T-cell (primary cell): ENCODE results near the gene METTL3. TPM values are rescaled to one million over a fixed set of nuclear protein-coding genes. Genes with fewer than 3 reads are reported as not detected.

Experiments
- ATAC-seq, 4 experiments: fragments of 200-7000 bp in 3 of 4; fragments of 150-1000 bp in 1 of 4; cut with Tn5 transposase; replicated peaks in 1 of 4; 1 replicate in 3 of 4; 2 replicates in 1 of 4; pipeline ENCODE4 v1.10.0; 2021; ENCODE audit warnings: moderate library complexity in 3 of 4, mild to moderate bottlenecking in 2 of 4, moderate number of reproducible peaks in 1 of 4
- CTCF ChIA-PET, 2 donors: fragments of 300-600 bp; sonication (Branson Sonifier 250); formaldehyde crosslinking; loops; one replicate each; lab custom pipeline; 2022; ENCODE audit warnings: antibody characterized with exemption in 2 of 2; lab: Charles Lee
- POLR2A ChIA-PET, 2 donors: fragments of 300-600 bp; sonication (Branson Sonifier 250); formaldehyde crosslinking; loops; one replicate each; lab custom pipeline; 2022; ENCODE audit warnings: antibody characterized with exemption in 2 of 2; lab: Charles Lee
- DNase-seq, 35 experiments: peaks; one replicate each; pipeline versions ENCODE4 v3.0.0 to v3.0.0-alpha.2; 2013 to 2023
- H3K27ac ChIP-seq: one replicate; pipeline ENCODE4 v1.5.1; 2013; ENCODE audit warnings: low read length
- H3K27me3 ChIP-seq, 2 experiments: replicated peaks in 1 of 2; 1 replicate in 1 of 2; 2 replicates in 1 of 2; pipeline versions ENCODE4 v1.6.1 to v1.7.0; 2013; ENCODE audit warnings: low read length in 1 of 2, mixed read lengths in 1 of 2; ENCODE audit not compliant: control insufficient read depth in 2 of 2, insufficient read depth in 2 of 2; ENCODE audit errors: extremely low read depth in 1 of 2
- H3K36me3 ChIP-seq, 2 donors: 1 replicate in 1 of 2; 2 replicates in 1 of 2; pipeline versions ENCODE4 v1.6.1 to v1.7.0; 2013; ENCODE audit warnings: low read length in 1 of 2; ENCODE audit not compliant: control insufficient read depth in 2 of 2, insufficient read depth in 1 of 2; ENCODE audit errors: extremely low read depth in 1 of 2
- H3K4me1 ChIP-seq, 2 experiments: 1 replicate in 1 of 2; 2 replicates in 1 of 2; pipeline versions ENCODE4 v1.6.1 to v1.7.0; 2013; ENCODE audit warnings: low read length in 2 of 2, mixed read lengths in 1 of 2; ENCODE audit not compliant: insufficient read depth in 2 of 2, control insufficient read depth in 1 of 2; ENCODE audit errors: extremely low read depth in 1 of 2
- H3K4me3 ChIP-seq, 2 donors: 1 replicate in 1 of 2; 2 replicates in 1 of 2; pipeline versions ENCODE4 v1.5.1 to v1.7.0; 2013; ENCODE audit warnings: mild to moderate bottlenecking in 2 of 2, low read length in 1 of 2, moderate library complexity in 1 of 2; ENCODE audit not compliant: control insufficient read depth in 1 of 2; ENCODE audit errors: extremely low read depth in 1 of 2
- H3K9me3 ChIP-seq: 2 replicates; pipeline ENCODE4 v1.7.0; 2013
- H3K27ac Mint-ChIP-seq, 2 donors: one replicate each; pipeline ENCODE4 v1.8.0; 2020 to 2021; ENCODE audit warnings: mild to moderate bottlenecking in 2 of 2, mixed read lengths in 2 of 2
- H3K27me3 Mint-ChIP-seq, 2 donors: one replicate each; pipeline ENCODE4 v1.8.0; 2021 to 2022; ENCODE audit warnings: mixed read lengths in 2 of 2
- H3K36me3 Mint-ChIP-seq: one replicate; pipeline ENCODE4 v1.8.0; 2021; ENCODE audit warnings: mixed read lengths
- H3K4me1 Mint-ChIP-seq, 3 donors: one replicate each; pipeline ENCODE4 v1.8.0; 2020 to 2022; ENCODE audit warnings: mixed read lengths in 3 of 3, mild to moderate bottlenecking in 1 of 3
- H3K4me3 Mint-ChIP-seq, 3 donors: one replicate each; pipeline ENCODE4 v1.8.0; 2020 to 2022; ENCODE audit warnings: mild to moderate bottlenecking in 3 of 3, mixed read lengths in 3 of 3, moderate library complexity in 3 of 3
- H3K9me3 Mint-ChIP-seq, 3 donors: one replicate each; pipeline ENCODE4 v1.8.0; 2020 to 2022; ENCODE audit warnings: mixed read lengths in 3 of 3
- WGBS: methylation state at CpG from one replicate; pipeline ENCODE4 v1.1.5; 2013; ENCODE audit warnings: missing lambda C conversion rate; ENCODE audit not compliant: insufficient coverage; 5-methylcytosine and 5-hydroxymethylcytosine counted together
- total RNA-seq, 35 experiments: library from RNA in 6 of 35; stranded (reverse) in 6 of 35; fragments of 120-200 nt in 1 of 35; gene quantifications; one replicate each; pipeline versions ENCODE4 v1.2.1 to v1.2.4 and lab custom pipeline; 2013 to 2026

METTL3 gene
- total RNA-seq, 5 donors from 2014 or later (not counting 1 experiment from before 2014, with no cell fraction given) = 48.0 to 94.6 (median 91.6) TPM

DNA sequence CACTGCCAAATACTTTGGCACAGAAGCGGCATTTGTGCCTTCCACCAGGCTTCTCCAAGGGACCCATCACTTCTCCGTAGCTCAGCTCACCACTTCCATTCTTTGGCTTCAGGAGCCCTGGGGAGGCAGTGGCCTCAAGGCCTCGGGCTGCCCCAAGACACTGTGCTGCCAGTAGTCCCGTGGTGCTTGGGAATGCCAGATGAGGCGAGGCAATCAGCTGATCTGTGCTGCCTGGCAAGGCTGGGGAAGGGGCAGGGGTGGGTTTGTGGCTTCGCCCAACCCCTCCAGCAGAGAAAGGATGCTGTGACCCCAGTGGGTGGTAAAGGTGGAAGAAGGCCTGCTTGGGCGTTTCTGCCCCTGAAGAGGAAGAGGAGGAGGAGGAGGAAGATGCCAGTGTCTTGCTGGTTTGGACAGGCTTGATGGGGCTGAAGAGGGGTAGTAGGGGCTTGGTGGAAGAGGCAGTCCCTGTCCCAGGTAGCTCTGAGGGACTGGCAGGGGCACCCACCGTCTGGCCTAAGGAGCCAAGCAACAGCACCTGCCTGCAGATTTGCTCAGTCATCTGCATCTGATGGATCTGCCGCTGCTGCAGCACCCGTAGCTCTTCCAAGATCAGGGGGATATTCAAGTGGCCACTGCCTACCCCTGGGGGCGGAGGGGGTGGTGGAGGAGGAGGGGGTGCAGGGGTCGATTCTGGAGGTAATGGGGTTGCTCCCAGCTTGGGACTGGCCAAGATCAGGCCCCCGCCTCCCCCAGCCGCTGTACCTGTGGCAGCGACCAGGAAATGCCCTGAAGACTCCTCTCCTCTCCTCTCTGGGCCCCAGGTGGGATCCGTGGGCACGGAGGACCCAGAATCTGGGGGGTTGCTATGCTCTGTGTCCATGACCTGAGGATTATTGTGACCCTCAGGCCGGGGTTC is 13.7 kb upstream of the METTL3 start:
- H3K4me1 ChIP-seq = peaks cover 9 to 15% of the 10 kb centered on the region in 2 experiments
- H3K27me3 ChIP-seq = no peaks in the 10 kb centered on the region
- peaks cover 0 to 3% of the 10 kb centered on the region in 2 donors for H3K36me3 ChIP-seq
- H3K27me3 Mint-ChIP-seq = no peaks in the 10 kb centered on the region
- no peaks in the 10 kb centered on the region for H3K9me3 Mint-ChIP-seq
- peak overlapping the region; percentile 9 to 66 for H3K27ac Mint-ChIP-seq
- DNase-seq (no peak), ATAC-seq (no peak)
- H3K9me3 ChIP-seq = no peaks in the 10 kb centered on the region
- H3K4me3 Mint-ChIP-seq = peak overlapping the region; percentile 72 to 85 (median 81)
- ChIA-PET POLR2A (no interaction called here), CTCF (interaction anchor here (0.6 to 3.2 kb wide), 5 partner anchors 19 to 1069 kb away, joined by 3 to 21 read pairs (median 3); no protein-coding TSS in a partner anchor)
- no peak overlapping the region for H3K27ac ChIP-seq
- peaks cover 17 to 21% (median 18%) of the 10 kb centered on the region in 3 donors for H3K4me1 Mint-ChIP-seq
- H3K36me3 Mint-ChIP-seq = no peaks in the 10 kb centered on the region
- WGBS = 90% methylated on average over 11 of the region's 18 CpGs
- H3K4me3 ChIP-seq = no peak overlapping the region

GRCh38 chr14:21523203-21523602 is 12.1 kb upstream of the METTL3 start:
- no peaks in the 10 kb centered on the region for H3K9me3 Mint-ChIP-seq
- H3K27me3 Mint-ChIP-seq = no peaks in the 10 kb centered on the region
- peaks cover 17 to 21% (median 18%) of the 10 kb centered on the region in 3 donors for H3K4me1 Mint-ChIP-seq
- H3K27ac Mint-ChIP-seq = no peak overlapping the region
- Histone ChIP-seq H3K9me3 (no peaks in the 10 kb centered on the region), H3K4me1 (peaks cover 9 to 15% of the 10 kb centered on the region in 2 experiments), H3K4me3 (no peak overlapping the region), H3K27me3 (no peaks in the 10 kb centered on the region), H3K36me3 (peaks cover 0 to 3% of the 10 kb centered on the region in 2 donors), H3K27ac (no peak overlapping the region)
- ChIA-PET CTCF (interaction anchor here in 1 of 2 donors (0.8 kb wide), 1 partner anchor 313 kb away, joined by 3 read pairs; no protein-coding TSS in a partner anchor), POLR2A (no interaction called here)
- 80% methylated on average over 5 of the region's 7 CpGs for WGBS
- ATAC-seq (no peak), DNase-seq (no peak)
- H3K36me3 Mint-ChIP-seq = no peaks in the 10 kb centered on the region
- H3K4me3 Mint-ChIP-seq = no peak overlapping the region

- peaks cover 0 to 4% of the 10 kb centered on the region in 2 experiments for H3K27me3 ChIP-seq
- Mint-ChIP-seq H3K27me3 (peaks cover 0 to 2% of the 10 kb centered on the region in 2 donors), H3K36me3 (no peaks in the 10 kb centered on the region), H3K4me3 (no peak overlapping the region), H3K9me3 (no peaks in the 10 kb centered on the region), H3K27ac (no peak overlapping the region), H3K4me1 (peaks cover 8 to 13% (median 8%) of the 10 kb centered on the region in 3 donors)
- no peak overlapping the region for H3K4me3 ChIP-seq
- DNase-seq (no peak), ATAC-seq (no peak)
- POLR2A ChIA-PET = no interaction called here
- H3K27ac ChIP-seq = no peak overlapping the region
- H3K9me3 ChIP-seq = no peaks in the 10 kb centered on the region
- CTCF ChIA-PET = no interaction called here
- peaks cover 0 to 3% of the 10 kb centered on the region in 2 donors for H3K36me3 ChIP-seq
- 82% methylated on average over 1 of the region's 2 CpGs for WGBS
- H3K4me1 ChIP-seq = peaks cover 1 to 8% of the 10 kb centered on the region in 2 experiments
These were observed 10.4 kb upstream of the METTL3 start for GRCh38 chr14:21521501-21521900.

DNA sequence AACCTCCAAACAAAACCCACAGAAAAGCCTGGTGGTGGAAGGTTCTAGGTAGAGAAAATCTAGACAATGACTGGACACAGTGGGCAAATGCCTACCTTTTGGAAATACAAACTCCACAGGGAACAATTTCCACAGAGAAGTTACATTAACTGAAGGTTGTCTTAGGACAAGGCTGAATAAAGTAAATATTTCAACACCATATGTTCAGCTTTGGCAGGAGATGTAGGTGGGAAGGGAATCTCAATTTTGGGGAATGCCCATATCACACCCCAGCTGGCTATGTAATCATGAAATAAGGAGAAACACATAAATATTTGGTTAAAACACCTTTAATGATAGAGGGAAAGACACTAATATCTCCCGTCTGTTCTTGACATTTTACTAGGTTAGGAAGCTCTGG is 9.6 kb upstream of the METTL3 start:
- CTCF ChIA-PET = no interaction called here
- Histone ChIP-seq H3K36me3 (peaks cover 0 to 3% of the 10 kb centered on the region in 2 donors), H3K4me3 (no peak overlapping the region), H3K27me3 (peaks cover 0 to 4% of the 10 kb centered on the region in 2 experiments), H3K4me1 (peaks cover 0 to 5% of the 10 kb centered on the region in 2 experiments), H3K27ac (no peak overlapping the region), H3K9me3 (no peaks in the 10 kb centered on the region)
- no peak overlapping the region for H3K4me3 Mint-ChIP-seq
- H3K4me1 Mint-ChIP-seq = peaks cover 7 to 13% (median 7%) of the 10 kb centered on the region in 3 donors
- H3K36me3 Mint-ChIP-seq = no peaks in the 10 kb centered on the region
- H3K9me3 Mint-ChIP-seq = no peaks in the 10 kb centered on the region
- DNase-seq = no peak
- H3K27me3 Mint-ChIP-seq = peaks cover 0 to 2% of the 10 kb centered on the region in 2 donors
- POLR2A ChIA-PET = no interaction called here
- H3K27ac Mint-ChIP-seq = no peak overlapping the region
- ATAC-seq = no peak
- no CpG with 5 or more reads among the region's 1 CpG for WGBS

GRCh38 chr14:21518725-21519124 is 7.6 kb upstream of the METTL3 start:
- Mint-ChIP-seq H3K36me3 (no peaks in the 10 kb centered on the region), H3K4me3 (no peak overlapping the region), H3K9me3 (no peaks in the 10 kb centered on the region), H3K27ac (no peak overlapping the region), H3K27me3 (peaks cover 0 to 2% of the 10 kb centered on the region in 2 donors), H3K4me1 (peaks cover 0 to 7% (median 2%) of the 10 kb centered on the region in 3 donors)
- ATAC-seq (no peak), DNase-seq (no peak)
- Histone ChIP-seq H3K27ac (no peak overlapping the region), H3K9me3 (no peaks in the 10 kb centered on the region), H3K27me3 (peaks cover 0 to 6% of the 10 kb centered on the region in 2 experiments), H3K4me3 (no peak overlapping the region), H3K36me3 (peaks cover 0 to 3% of the 10 kb centered on the region in 2 donors), H3K4me1 (no peaks in the 10 kb centered on the region)
- CTCF ChIA-PET = interaction anchor here in 1 of 2 donors (1.4 kb wide), 1 partner anchor 20 kb away, joined by 8 read pairs; no protein-coding TSS in a partner anchor
- POLR2A ChIA-PET = no interaction called here
- WGBS = 100% methylated on average over 2 of the region's 2 CpGs

- ATAC-seq = no peak
These were observed 3.2 kb upstream of the METTL3 start for GRCh38 chr14:21514341-21514740.

More at GRCh38 chr14:21514341-21514740, 3.2 kb upstream of the METTL3 start:
- H3K27ac ChIP-seq = no peak overlapping the region
- no peak for DNase-seq
- H3K4me1 ChIP-seq = peaks cover 13 to 14% of the 10 kb centered on the region in 2 experiments
- no peaks in the 10 kb centered on the region for H3K9me3 Mint-ChIP-seq
- no peaks in the 10 kb centered on the region for H3K36me3 Mint-ChIP-seq
- peaks cover 0 to 6% of the 10 kb centered on the region in 2 experiments for H3K27me3 ChIP-seq
- H3K4me1 Mint-ChIP-seq = peaks cover 18 to 23% (median 19%) of the 10 kb centered on the region in 3 donors
- no CpG with 5 or more reads among the region's 1 CpG for WGBS
- no peaks in the 10 kb centered on the region for H3K9me3 ChIP-seq
- POLR2A ChIA-PET = interaction anchor here (0.6 kb wide), 2 partner anchors 27 to 589 kb away, joined by 3 read pairs; no protein-coding TSS in a partner anchor
- no peaks in the 10 kb centered on the region for H3K36me3 ChIP-seq
- no peak overlapping the region for H3K4me3 Mint-ChIP-seq
- no peak overlapping the region for H3K27ac Mint-ChIP-seq
- H3K27me3 Mint-ChIP-seq = peaks cover 0 to 2% of the 10 kb centered on the region in 2 donors
- CTCF ChIA-PET = no interaction called here
- H3K4me3 ChIP-seq = no peak overlapping the region
